ENCODE measurements around the gene DMD.

Gene DMD

DNA sequence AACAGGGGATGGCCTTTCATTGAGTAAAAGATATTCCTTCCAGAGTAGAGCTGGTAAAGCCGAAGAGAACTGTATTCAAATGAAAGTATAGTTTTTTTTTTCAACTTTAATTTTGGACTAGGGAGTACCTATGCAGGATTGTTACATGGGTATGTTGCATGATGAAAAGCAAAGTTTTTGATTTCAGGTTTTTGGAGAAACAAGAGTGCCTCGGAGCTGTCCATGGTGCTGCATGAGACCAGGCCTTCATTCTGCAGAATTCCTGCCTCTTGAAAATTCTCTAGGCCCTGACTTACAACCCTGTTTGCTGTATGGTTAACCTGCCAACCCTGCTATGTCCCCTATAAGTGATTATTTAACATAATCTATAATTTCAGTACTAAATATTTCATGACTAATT lies 1073.8 kb downstream of the DMD start:
- no peak for FAIRE-seq
- TF ChIP-seq, protein P1, sequence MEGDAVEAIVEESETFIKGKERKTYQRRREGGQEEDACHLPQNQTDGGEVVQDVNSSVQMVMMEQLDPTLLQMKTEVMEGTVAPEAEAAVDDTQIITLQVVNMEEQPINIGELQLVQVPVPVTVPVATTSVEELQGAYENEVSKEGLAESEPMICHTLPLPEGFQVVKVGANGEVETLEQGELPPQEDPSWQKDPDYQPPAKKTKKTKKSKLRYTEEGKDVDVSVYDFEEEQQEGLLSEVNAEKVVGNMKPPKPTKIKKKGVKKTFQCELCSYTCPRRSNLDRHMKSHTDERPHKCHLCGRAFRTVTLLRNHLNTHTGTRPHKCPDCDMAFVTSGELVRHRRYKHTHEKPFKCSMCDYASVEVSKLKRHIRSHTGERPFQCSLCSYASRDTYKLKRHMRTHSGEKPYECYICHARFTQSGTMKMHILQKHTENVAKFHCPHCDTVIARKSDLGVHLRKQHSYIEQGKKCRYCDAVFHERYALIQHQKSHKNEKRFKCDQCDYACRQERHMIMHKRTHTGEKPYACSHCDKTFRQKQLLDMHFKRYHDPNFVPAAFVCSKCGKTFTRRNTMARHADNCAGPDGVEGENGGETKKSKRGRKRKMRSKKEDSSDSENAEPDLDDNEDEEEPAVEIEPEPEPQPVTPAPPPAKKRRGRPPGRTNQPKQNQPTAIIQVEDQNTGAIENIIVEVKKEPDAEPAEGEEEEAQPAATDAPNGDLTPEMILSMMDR (IDR thresholded peaks at IDR 0.05; ENCODE audit: insufficient read depth, missing control alignments) = no peak
- DNase-seq (ENCODE audit: insufficient read length, low spot score) = no peak

- TF ChIP-seq, protein P1 (IDR thresholded peaks at IDR 0.05; ENCODE audit: insufficient read depth, missing control alignments) = no peak
- no peak for DNase-seq (ENCODE audit: insufficient read length, low spot score)
- no peak for FAIRE-seq
Measured at GRCh38 chrX:32126997-32127396, 1084.4 kb downstream of the DMD start.

GRCh38 chrX:32118832-32119231 lies 1092.5 kb downstream of the DMD start:
- no peak for FAIRE-seq
- DNase-seq (ENCODE audit: insufficient read length, low spot score) = no peak
- TF ChIP-seq, protein P1 (IDR thresholded peaks at IDR 0.05; ENCODE audit: insufficient read depth, missing control alignments) = no peak

- no peak for DNase-seq (ENCODE audit: insufficient read length, low spot score)
- no peak for FAIRE-seq
- TF ChIP-seq, protein P1 (IDR thresholded peaks at IDR 0.05; ENCODE audit: insufficient read depth, missing control alignments) = no peak
Measured at GRCh38 chrX:32116047-32116446, 1095.3 kb downstream of the DMD start.

DNA sequence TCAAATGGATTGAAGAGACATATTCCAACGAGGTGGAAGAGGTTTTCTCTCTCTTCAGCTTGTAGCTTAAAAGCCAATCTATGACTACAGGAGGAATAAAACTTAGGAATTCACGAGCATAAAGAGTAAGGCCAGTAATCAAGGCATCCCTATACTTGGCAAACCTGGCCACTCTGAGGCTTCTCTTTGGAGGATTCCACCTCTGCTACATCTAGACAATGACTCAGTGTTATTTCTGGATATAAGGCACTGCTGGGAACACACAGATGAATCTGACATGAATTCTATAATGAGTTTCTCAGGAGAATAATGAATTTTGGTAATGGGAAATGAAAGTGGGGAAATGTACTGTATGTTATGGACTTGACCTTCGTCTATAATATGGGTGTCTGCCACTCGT lies 1123.7 kb downstream of the DMD start:
- no peak for DNase-seq (ENCODE audit: insufficient read length, low spot score)
- FAIRE-seq = peak; percentile 21
- TF ChIP-seq, protein P1 (IDR thresholded peaks at IDR 0.05; ENCODE audit: insufficient read depth, missing control alignments) = no peak

- FAIRE-seq (no peak), DNase-seq (ENCODE audit: insufficient read length, low spot score) (no peak)
- TF ChIP-seq, protein P1 (IDR thresholded peaks at IDR 0.05; ENCODE audit: insufficient read depth, missing control alignments) = no peak
Measured at GRCh38 chrX:32084757-32085156, 1126.6 kb downstream of the DMD start.

DNA sequence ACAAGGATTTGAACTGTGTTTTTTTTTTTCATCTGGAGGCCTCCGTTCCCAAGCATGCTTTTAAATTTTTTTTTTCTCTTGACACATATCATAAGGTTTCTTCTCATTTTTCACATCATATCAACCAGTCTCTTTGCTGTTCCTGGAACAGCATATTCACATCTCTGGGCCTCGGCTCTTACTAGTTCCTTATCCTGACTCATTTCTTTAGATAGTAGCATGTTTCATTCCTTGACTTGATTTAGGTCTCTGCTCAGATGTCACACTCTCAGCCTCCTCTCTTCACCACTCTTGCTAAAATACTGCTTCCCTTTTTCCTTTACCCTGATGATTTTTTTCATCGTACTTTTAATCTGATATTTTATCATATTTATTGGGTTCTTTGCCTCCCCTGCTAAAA lies 1163.1 kb downstream of the DMD start:
- TF ChIP-seq, protein P1 (IDR thresholded peaks at IDR 0.05; ENCODE audit: insufficient read depth, missing control alignments) = no peak
- FAIRE-seq (no peak), DNase-seq (ENCODE audit: insufficient read length, low spot score) (no peak)

Measured in D721Med (cell line).